ENCODE data around the gene FAM217A. TPM values are rescaled to one million over a fixed set of nuclear protein-coding genes. Genes with fewer than 3 reads are reported as not detected.
"Not testable (repeated sequence)": the region's sequence is repeated elsewhere in the genome, so short reads cannot be mapped to it uniquely, and the experiment has no call there.

FAM217A gene
- total RNA-seq, 4 donors from 2014 or later = not detected

GRCh38 chr6:4102687-4103244 lies 23.8 kb upstream of the FAM217A start:
- no peak for ATAC-seq
- TF ChIP-seq POLR2A (IDR thresholded peaks at IDR 0.05) (no peak), POLR2AphosphoS5 (IDR thresholded peaks at IDR 0.05) (no peak), CTCF (IDR thresholded peaks at IDR 0.05) (no peak), EP300 (IDR thresholded peaks at IDR 0.05) (no peak)
- Histone ChIP-seq H3K27me3 (no peaks in the 10 kb centered on the region), H3K4me1 (no peaks in the 10 kb centered on the region), H3K4me3 (no peak overlapping the region), H3K27ac (no peak overlapping the region), H3K9me3 (no peaks in the 10 kb centered on the region), H3K36me3 (no peaks in the 10 kb centered on the region)
- WGBS, 2 donors (ENCODE audit: low coverage in 1 of 2) = 25 to 58% methylated on average over 1 to 6 of the region's 6 CpGs

GRCh38 chr6:4101298-4101697 lies 22.4 kb upstream of the FAM217A start:
- Histone ChIP-seq H3K4me3 (no peak overlapping the region), H3K9me3 (no peaks in the 10 kb centered on the region), H3K36me3 (no peaks in the 10 kb centered on the region), H3K4me1 (no peaks in the 10 kb centered on the region), H3K27ac (no peak overlapping the region), H3K27me3 (no peaks in the 10 kb centered on the region)
- TF ChIP-seq CTCF (IDR thresholded peaks at IDR 0.05) (no peak), POLR2A (IDR thresholded peaks at IDR 0.05) (no peak), EP300 (IDR thresholded peaks at IDR 0.05) (no peak), POLR2AphosphoS5 (IDR thresholded peaks at IDR 0.05) (no peak)
- WGBS, 2 donors (ENCODE audit: low coverage in 1 of 2) = 71 to 77% methylated on average over 3 of the region's 3 CpGs
- no peak for ATAC-seq

GRCh38 chr6:4100655-4101054 lies 21.7 kb upstream of the FAM217A start:
- Histone ChIP-seq H3K4me1 (no peaks in the 10 kb centered on the region), H3K4me3 (no peak overlapping the region), H3K36me3 (no peaks in the 10 kb centered on the region), H3K9me3 (no peaks in the 10 kb centered on the region), H3K27ac (no peak overlapping the region), H3K27me3 (no peaks in the 10 kb centered on the region)
- no peak for ATAC-seq
- TF ChIP-seq CTCF (IDR thresholded peaks at IDR 0.05) (no peak), POLR2AphosphoS5 (IDR thresholded peaks at IDR 0.05) (no peak), POLR2A (IDR thresholded peaks at IDR 0.05) (no peak), EP300 (IDR thresholded peaks at IDR 0.05) (no peak)
- 65% methylated on average over 2 to 5 of the region's 5 CpGs for WGBS, 2 donors (ENCODE audit: low coverage in 1 of 2)

GRCh38 chr6:4093288-4093687 lies 14.4 kb upstream of the FAM217A start:
- no peaks in the 10 kb centered on the region for H3K9me3 ChIP-seq
- H3K27ac ChIP-seq = no peak overlapping the region
- no peak overlapping the region for H3K4me3 ChIP-seq
- no peaks in the 10 kb centered on the region for H3K36me3 ChIP-seq
- TF ChIP-seq POLR2A (IDR thresholded peaks at IDR 0.05) = no peak
- TF ChIP-seq EP300 (IDR thresholded peaks at IDR 0.05) = no peak
- TF ChIP-seq CTCF (IDR thresholded peaks at IDR 0.05) = no peak
- no peak for TF ChIP-seq POLR2AphosphoS5 (IDR thresholded peaks at IDR 0.05)
- no peak for ATAC-seq
- H3K4me1 ChIP-seq = no peaks in the 10 kb centered on the region
- WGBS, 2 donors (ENCODE audit: low coverage in 1 of 2) = 64 to 77% methylated on average over 1 of the region's 1 CpG
- no peaks in the 10 kb centered on the region for H3K27me3 ChIP-seq

GRCh38 chr6:4091941-4092340 lies 13.0 kb upstream of the FAM217A start:
- TF ChIP-seq POLR2A (IDR thresholded peaks at IDR 0.05) = no peak
- TF ChIP-seq CTCF (IDR thresholded peaks at IDR 0.05) = no peak
- TF ChIP-seq POLR2AphosphoS5 (IDR thresholded peaks at IDR 0.05) = no peak
- no peak for TF ChIP-seq EP300 (IDR thresholded peaks at IDR 0.05)
- 77 to 98% methylated on average over 6 to 7 of the region's 7 CpGs for WGBS, 2 donors (ENCODE audit: low coverage in 1 of 2)

GRCh38 chr6:4090043-4090442 lies 11.1 kb upstream of the FAM217A start:
- not testable (repeated sequence) for H3K4me1 ChIP-seq, H3K36me3 ChIP-seq, H3K4me3 ChIP-seq, ATAC-seq, H3K9me3 ChIP-seq, H3K27me3 ChIP-seq, H3K27ac ChIP-seq
- no CpG with 5 or more reads among the region's 26 CpGs for WGBS, 2 donors (ENCODE audit: low coverage in 1 of 2)

More at GRCh38 chr6:4091941-4092340, 13.0 kb upstream of the FAM217A start:
- no peaks in the 10 kb centered on the region for H3K36me3 ChIP-seq
- H3K9me3 ChIP-seq = no peaks in the 10 kb centered on the region
- H3K4me3 ChIP-seq = no peak overlapping the region
- no peak for ATAC-seq
- H3K27me3 ChIP-seq = no peaks in the 10 kb centered on the region
- no peak overlapping the region for H3K27ac ChIP-seq
- no peaks in the 10 kb centered on the region for H3K4me1 ChIP-seq

Data from gastroesophageal sphincter (tissue), 4 donors.